A549 treated with CpdA at 1 μM for 4 hours (cell line): Measurements from ENCODE around the gene GNAT3. TPM values are rescaled to one million over a fixed set of nuclear protein-coding genes. Genes with fewer than 3 reads are reported as not detected.

Experiments used
- total RNA-seq: library from RNA; stranded (reverse); fragments of 200-300 nt; extraction: Qiagen RNA extraction; gene quantifications from 5 replicates; pipeline ENCODE4 v1.2.3, GENCODE V29; 2022; ENCODE audit warnings: low read depth

Gene GNAT3
- total RNA-seq: not detected in 5 replicates

DNA sequence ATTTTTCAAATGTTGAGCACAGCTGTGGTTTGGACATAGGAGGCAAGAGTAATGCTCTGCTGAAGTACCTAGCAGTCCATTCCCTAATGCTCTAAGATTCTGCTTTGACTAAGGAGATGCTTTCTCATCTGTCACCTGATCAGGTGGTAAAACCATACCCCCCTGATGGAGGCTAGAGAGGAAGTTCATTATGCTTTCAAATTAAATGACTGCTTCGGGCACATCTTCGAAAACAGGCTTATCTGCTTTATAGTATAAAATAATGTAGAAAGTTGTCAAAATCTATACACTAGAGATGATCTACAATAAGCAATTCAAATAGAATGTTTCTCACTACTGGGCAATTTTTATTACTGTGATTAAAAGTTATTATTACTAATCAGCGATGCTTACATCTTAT, at the start of gene GNAT3:
GNAT3 (minus strand) TSS at position 101 of the 400 bp plus-strand sequence. CDS start 138 bp downstream, outside the sequence.

Other genes starting within 250 kb of the GNAT3 start
- 0.13 to 0.22 TPM in 2 of 5 replicates, not detected in the others for gene CD36, start 126.6 kb upstream of the GNAT3 start, total RNA-seq